GM18517 (cell line): Measurements from ENCODE around the gene IL17C.

Source experiments
- ATAC-seq: cut with Tn5 transposase; IDR thresholded peaks from one replicate; pipeline ENCODE4 v1.9.1; 2021; ENCODE audit warnings: mild to moderate bottlenecking, moderate library complexity; ENCODE audit not compliant: unreplicated experiment

IL17C gene

GRCh38 chr16:88642881-88643643 is 4.7 kb downstream of the IL17C start:
- ATAC-seq = no peak

DNA sequence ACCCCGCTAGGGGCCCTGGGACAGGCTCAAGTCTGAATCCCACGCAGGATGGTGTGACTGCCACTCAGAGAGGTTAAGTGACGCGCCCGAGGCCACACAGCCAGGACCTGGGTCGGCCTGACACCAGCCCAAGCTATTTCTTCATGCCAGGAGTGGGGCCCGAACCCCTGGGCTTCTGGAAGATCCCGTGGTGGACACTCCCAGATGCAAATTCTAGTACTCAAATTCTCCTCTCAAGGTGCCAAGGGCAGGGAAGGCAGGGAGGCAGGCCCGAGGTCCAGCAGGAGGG is 5.2 kb downstream of the IL17C start:
- ATAC-seq = no peak

GRCh38 chr16:88645455-88645854 is 7.1 kb downstream of the IL17C start:
- no peak for ATAC-seq

GRCh38 chr16:88645941-88646340 is 7.6 kb downstream of the IL17C start:
- ATAC-seq = no peak

- no peak for ATAC-seq
Observed at GRCh38 chr16:88646345-88647034, 8.1 kb downstream of the IL17C start.

DNA sequence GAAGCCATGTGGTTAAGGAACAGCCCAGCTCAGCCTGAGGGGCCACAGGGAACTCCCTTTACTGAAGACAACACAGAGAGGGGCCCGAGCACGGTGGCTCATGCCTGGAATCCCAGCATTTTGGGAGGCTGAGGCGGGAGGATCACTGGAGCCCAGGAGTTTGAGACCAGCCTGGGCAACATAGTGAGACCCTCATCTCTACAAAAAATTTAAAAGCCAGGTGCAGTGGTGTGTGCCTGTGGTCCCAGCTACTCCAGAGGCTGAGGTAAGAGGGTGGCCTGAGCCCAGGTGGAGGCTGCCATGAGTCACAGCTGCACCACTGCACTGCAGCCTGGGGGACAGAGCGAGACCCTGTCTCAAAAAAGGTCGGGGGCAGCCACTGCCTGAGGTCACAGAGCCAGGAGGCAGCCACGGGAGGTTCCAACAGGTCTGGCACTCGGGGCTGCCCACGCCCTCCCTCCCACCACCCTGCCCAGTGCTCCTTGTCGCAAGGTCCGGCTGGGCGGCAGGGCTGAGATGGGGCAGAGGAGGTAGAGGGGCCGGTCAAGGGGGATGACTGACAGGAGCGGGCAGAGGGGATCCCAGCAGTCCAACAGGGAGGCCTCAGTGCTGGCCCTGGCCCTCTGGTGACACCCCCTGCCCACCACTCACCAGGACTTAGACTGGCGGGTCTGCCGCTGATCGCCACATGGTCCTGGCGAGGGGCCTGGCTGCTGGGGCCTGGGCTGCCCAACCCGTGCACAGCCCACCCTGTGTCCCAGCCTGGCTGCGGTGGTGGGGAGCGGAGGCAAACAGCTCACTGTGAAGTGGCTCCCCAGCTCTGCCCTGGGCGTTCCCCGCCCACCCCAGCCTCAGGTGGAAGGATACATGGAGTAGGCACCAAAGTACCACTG is 9.1 kb downstream of the IL17C start:
- ATAC-seq = no peak

- no peak for ATAC-seq
Observed at GRCh38 chr16:88649195-88649923, 11.0 kb downstream of the IL17C start.

- no peak for ATAC-seq
Observed at GRCh38 chr16:88649924-88650748, 11.8 kb downstream of the IL17C start.

GRCh38 chr16:88650749-88651275 is 12.4 kb downstream of the IL17C start, which contains the start of gene CYBA:
Gene CYBA, minus strand, starts transcription at chr16:88651053. Its CDS starts 40 bp downstream, at chr16:88651013.
- ATAC-seq = peak; percentile 68

- peak; percentile 74 for ATAC-seq
Observed at GRCh38 chr16:88651276-88651988, 13.1 kb downstream of the IL17C start.

- no peak for ATAC-seq
Observed at GRCh38 chr16:88651989-88652761, 13.8 kb downstream of the IL17C start.

GRCh38 chr16:88652762-88653063 is 14.3 kb downstream of the IL17C start:
- no peak for ATAC-seq

DNA sequence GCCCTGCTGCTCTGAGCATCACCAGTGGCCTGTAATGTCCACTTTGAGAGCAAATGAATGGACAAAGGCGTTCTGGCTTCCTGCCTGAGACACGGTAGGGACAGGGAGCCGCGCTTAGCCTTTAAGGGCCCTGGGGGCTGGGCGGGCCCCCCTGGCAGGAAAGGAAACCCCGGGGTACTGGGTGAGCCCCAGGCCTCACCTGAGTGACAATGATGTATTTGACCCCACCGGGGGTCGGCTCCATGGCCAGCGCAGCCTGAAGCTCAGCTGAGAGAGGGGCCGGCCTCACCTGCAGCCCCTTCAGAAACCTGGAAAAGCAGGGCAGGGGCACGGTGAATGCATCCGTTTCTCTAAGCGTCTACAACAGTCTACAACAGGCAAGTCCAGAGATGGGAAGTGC is 14.7 kb downstream of the IL17C start:
- no peak for ATAC-seq

GRCh38 chr16:88653596-88654362 is 15.4 kb downstream of the IL17C start:
- no peak for ATAC-seq

DNA sequence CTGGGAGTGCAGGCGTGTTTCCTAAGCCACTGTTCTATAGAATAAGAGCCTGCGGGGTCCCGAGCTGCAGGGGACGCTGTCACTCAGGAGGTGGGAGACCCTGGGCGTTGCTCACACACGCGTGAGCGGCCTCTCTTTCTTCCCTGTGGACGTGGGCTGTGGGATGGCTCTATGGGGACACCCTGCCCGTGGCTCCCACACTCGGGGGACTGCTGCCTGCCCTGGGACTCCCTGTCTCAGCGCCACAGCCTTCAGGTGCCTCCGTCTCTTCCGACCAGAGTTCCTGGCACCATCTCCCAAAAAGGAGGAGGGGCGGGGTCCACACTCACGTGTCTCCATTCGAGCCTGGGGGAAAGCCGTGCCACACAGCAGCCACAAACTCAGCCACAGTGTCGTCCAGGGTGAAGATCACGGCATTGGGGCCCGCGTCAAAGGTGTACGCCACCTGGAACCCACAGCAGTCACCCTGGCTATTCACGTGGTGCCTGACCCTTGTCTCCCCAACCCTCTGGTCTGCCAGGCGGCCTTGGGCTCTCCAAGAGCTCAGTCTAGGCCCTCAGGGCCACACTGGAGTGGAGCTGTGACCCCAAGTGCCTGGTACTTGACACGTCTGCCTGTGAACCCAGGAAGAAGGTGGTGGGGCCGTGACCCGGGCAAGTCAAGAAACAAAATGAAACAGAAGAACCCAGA is 16.1 kb downstream of the IL17C start:
- no peak for ATAC-seq

DNA sequence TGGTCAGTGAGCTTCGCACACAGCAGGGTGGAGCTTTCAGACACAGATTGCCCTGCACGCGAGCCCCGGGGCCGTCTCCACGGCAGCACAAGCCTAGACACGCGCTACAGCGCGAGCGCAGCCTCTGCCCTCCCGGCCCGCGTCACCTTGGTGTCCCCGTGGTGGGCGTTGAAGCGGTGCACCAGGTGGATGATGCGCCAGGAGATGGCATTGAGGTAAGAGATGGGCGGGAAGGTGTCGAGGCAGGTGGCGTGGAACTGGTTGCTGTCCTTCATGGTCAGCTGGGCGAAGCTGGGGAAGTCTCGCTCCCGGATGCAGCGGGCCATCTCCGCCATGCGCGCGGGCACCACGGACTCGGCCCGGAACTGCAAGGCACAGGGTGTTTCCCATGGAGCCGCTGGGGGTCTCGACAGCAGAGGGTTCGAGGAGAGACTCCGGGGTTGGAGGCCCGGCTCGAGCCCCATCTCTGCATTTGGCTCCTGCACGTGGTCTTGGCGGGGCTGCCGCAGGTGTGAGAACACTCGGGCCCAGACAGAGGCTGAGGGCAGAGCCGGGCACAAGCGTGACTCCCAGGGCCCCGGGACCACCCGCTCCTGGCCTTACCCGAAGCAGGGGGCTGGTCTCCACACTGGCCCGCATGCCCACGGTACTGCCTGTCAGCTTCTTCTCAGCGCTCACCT is 16.8 kb downstream of the IL17C start:
- no peak for ATAC-seq
